Activated T-helper 2 cell treated with anti-CD3 and anti-CD28 coated beads, Interferon-gamma antibody, Interleukin-2, Interleukin-4, amounts not matched to agents 10 μg/mL and 5 μg/mL and 100 μg/mL, durations not matched to agents 14 hours and 24 hours and 36 hours (primary cell): ENCODE results near the gene DENND1B. TPM values are rescaled to one million over a fixed set of nuclear protein-coding genes. Genes with fewer than 3 reads are reported as not detected.

Experiments used
- DNase-seq: peaks from one replicate; pipeline ENCODE4 v3.0.0; 2021; ENCODE audit warnings: low spot score
- H3K27ac Mint-ChIP-seq: one replicate; pipeline ENCODE4 v1.8.0; 2021; ENCODE audit warnings: mixed read lengths
- H3K27me3 Mint-ChIP-seq: one replicate; pipeline ENCODE4 v1.8.0; 2021; ENCODE audit warnings: low read depth, mixed read lengths
- H3K36me3 Mint-ChIP-seq: one replicate; pipeline ENCODE4 v1.8.0; 2021; ENCODE audit warnings: low read depth, mixed read lengths
- H3K4me1 Mint-ChIP-seq: one replicate; pipeline ENCODE4 v1.8.0; 2021; ENCODE audit warnings: low read depth, mixed read lengths
- H3K4me3 Mint-ChIP-seq: one replicate; pipeline ENCODE4 v1.8.0; 2021; ENCODE audit warnings: low read depth, mild to moderate bottlenecking, moderate library complexity, mixed read lengths
- H3K9me3 Mint-ChIP-seq: one replicate; pipeline ENCODE4 v1.8.0; 2021; ENCODE audit warnings: mixed read lengths
- intact Hi-C: fragments of 100-400 bp; cut with micrococcal nuclease; formaldehyde crosslinking; loops from one replicate; pipeline ENCODE4 v1.15.1; 2023
- total RNA-seq: library from RNA; stranded (reverse); gene quantifications from 2 replicates; pipeline ENCODE4 v1.2.3, GENCODE V29; 2022

The DENND1B gene
- total RNA-seq, 1 donor from 2014 or later = 18.2 TPM

DNA sequence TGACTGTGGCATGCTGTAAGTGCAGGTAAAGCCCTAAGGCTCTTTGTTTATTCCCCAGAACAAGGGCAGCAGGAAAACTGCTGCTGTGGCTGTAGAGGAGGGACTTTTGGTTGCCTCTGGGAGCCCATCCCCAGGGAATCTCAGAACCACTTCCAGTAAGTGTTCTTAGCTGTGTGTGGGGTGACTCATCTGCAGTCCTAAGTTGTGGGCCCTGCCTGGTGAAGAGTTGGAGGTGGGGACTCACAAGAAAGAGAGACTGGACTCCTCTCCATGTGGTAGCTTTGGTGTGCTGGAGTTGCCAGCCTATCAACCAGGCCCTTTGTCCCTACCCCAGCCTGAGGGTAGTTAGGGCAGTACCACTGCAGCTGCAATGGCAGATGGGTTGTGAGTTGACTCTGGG, 24.0 kb upstream of the DENND1B start:
- H3K36me3 Mint-ChIP-seq = peaks cover 29% of the 10 kb centered on the region
- intact Hi-C loops = no loop called here
- H3K4me1 Mint-ChIP-seq = no peaks in the 10 kb centered on the region
- H3K4me3 Mint-ChIP-seq = no peak overlapping the region
- no peak overlapping the region for H3K27ac Mint-ChIP-seq
- H3K27me3 Mint-ChIP-seq = peaks cover 4% of the 10 kb centered on the region
- H3K9me3 Mint-ChIP-seq = peaks cover 56% of the 10 kb centered on the region
- DNase-seq = no peak

DNA sequence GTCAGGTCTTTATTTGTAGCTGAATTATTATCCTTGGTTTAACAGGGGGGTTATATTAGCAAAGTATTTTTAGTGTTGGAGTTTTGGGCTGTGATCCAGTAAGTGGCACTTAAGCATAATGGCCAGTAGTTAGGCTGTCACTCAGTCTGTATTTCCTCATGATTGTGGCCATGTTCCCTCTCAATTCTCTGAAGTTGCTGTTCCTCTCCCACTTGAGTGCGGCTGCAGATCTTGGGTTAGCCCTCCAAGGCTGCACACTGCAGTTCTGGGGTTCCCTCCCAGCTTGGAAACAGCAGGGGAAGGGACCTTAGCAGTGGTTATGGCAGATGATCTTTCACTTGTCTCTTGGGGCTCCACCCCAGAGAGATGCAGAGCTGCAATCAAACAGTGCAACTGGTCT, 23.2 kb upstream of the DENND1B start:
- Mint-ChIP-seq H3K27me3 (peaks cover 4% of the 10 kb centered on the region), H3K4me3 (no peak overlapping the region), H3K36me3 (peaks cover 29% of the 10 kb centered on the region), H3K27ac (no peak overlapping the region), H3K9me3 (peaks cover 56% of the 10 kb centered on the region), H3K4me1 (no peaks in the 10 kb centered on the region)
- DNase-seq = no peak
- intact Hi-C loops = no loop called here

DNA sequence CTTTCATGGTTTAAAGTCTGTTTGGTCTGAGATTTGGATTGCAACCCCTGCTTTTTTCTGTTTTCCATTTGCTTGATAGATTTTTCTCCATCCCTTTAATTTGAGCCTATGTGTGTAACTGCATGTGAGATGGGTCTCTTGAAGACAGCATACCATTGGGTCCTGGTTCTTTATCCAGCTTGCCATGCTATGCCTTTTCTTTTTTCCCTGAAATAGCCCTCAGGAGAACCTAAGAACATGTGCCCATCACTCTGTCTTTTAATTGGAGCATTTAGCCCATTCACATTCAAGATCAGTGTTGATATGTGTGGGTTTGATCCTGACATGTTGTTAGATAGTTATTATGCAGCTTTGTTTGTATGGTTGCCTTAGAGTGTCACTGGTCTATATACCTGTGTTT, 21.7 kb upstream of the DENND1B start:
- Mint-ChIP-seq H3K4me3 (no peak overlapping the region), H3K27ac (no peak overlapping the region), H3K4me1 (no peaks in the 10 kb centered on the region), H3K36me3 (peaks cover 29% of the 10 kb centered on the region), H3K27me3 (peaks cover 7% of the 10 kb centered on the region), H3K9me3 (peaks cover 54% of the 10 kb centered on the region)
- no peak for DNase-seq
- intact Hi-C loops = no loop called here

DNA sequence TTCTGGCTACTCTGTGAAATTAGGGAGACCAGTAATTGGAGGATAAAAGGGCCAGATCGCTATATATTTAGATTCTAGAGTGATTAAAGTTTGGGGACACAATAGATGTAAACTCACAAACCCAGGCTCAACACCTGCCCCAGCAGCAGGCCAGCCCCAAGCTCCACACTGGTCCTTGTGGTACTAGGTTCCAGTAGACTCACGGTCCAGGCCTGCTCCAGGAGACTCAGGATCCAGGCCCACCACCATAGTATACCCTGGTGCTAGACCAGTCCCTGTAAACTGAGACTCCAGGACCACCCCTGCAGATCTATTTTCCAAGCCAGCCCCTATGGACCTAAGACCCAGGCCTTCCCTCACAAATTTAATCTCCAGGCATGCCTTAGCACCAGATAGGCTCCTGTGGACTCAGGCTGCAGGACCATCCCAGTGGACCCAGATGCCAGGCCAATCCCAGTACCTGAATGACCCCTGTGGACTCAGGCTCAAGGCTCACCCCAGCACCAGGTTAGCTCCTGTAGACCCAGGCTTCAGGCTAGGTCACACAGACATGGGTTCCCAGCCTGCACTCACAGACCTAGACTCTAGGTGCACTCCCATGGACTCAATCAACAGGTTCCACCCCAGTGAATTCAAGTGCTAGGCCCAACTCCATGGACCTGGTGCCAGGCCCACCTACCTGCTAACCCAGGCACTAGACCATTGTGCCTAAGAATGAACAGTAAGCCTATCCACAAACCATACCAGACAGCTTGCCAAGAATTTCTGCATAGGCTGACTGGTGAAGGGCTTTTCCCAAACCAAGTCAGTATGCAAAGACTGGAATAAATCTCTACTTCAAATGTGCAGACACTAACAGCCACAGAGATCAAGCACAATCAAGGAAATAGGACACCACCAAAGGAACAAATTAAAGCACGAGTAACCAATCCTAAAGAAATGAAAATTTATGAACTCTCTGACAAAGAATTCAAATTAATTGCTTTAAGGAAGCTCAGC, 13.8 kb upstream of the DENND1B start:
- intact Hi-C loops = no loop called here

DNA sequence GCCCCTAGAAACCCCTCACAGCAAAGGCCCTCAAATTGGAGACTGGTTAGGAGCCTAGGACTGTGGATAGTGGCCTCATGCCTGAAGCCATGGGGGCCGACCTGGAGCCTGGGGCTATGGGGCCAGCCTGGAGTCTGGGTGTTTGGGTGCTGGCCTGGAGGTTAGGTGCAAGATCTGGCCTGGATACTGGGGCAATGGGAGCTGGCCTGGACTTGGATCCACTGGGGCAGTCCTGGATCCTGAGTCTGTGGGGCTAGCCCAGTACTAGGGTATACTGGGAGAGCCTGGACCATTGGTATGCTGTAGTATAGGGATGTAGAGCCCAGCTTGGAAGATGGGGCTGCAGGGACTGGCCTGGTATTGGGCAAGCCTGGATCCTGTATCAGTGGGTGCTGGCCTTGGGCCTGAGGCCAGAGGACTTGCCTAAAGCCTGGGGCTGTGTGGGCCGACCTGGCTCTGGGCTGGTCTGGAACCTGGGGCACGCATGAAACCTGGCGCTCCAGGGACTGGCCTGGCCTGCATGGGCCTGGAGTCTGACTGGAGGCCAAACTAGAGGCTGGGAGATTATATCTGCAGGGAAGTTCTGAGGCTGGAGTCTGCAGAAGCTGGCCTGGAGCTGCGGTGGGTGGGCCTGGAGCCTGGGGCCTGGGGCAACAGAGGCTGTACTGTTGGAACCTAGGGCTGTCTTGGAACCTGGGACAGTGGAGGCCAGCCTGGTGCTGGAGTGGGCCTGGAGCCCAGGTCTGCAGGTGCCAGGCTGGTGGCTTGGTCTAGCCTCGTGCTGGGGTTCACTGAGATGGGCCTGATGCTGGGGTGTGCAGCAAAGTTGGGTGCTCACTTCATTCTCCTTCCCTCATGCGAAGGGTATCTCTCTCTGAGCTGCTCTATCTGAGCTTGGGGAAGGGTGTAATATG, 12.6 kb upstream of the DENND1B start:
- Mint-ChIP-seq H3K4me1 (no peaks in the 10 kb centered on the region), H3K9me3 (no peaks in the 10 kb centered on the region), H3K27me3 (peaks cover 3% of the 10 kb centered on the region), H3K27ac (no peak overlapping the region), H3K4me3 (no peak overlapping the region), H3K36me3 (no peaks in the 10 kb centered on the region)
- no peak for DNase-seq
- intact Hi-C loops = no loop called here

More for the DNA sequence above, 13.8 kb upstream of the DENND1B start:
- Mint-ChIP-seq H3K9me3 (no peaks in the 10 kb centered on the region), H3K36me3 (no peaks in the 10 kb centered on the region), H3K4me1 (no peaks in the 10 kb centered on the region), H3K27ac (no peak overlapping the region), H3K27me3 (peaks cover 3% of the 10 kb centered on the region), H3K4me3 (no peak overlapping the region)
- DNase-seq = no peak

DNA sequence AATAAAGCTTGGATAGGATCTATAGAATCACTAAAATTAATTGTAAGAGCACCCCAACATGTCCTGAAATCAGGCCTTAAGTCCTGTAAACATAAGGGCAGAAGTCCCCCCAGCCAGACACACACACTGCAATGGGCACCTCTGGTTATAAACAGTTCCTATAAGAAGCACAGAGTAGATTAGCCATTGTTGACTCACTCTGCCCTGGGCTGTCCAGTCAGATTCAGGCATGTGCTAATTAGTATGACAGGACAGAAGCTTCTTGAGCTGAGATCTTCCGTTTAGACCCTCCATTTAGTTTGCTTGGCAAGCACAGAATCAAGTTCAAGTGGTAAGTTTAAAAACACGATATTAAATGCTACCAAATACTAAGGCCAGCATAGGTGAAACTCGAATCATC, 11.8 kb upstream of the DENND1B start:
- H3K27ac Mint-ChIP-seq = no peak overlapping the region
- H3K36me3 Mint-ChIP-seq = no peaks in the 10 kb centered on the region
- no peaks in the 10 kb centered on the region for H3K9me3 Mint-ChIP-seq
- H3K4me1 Mint-ChIP-seq = no peaks in the 10 kb centered on the region
- H3K4me3 Mint-ChIP-seq = no peak overlapping the region
- intact Hi-C loops = no loop called here
- H3K27me3 Mint-ChIP-seq = no peaks in the 10 kb centered on the region
- no peak for DNase-seq

DNA sequence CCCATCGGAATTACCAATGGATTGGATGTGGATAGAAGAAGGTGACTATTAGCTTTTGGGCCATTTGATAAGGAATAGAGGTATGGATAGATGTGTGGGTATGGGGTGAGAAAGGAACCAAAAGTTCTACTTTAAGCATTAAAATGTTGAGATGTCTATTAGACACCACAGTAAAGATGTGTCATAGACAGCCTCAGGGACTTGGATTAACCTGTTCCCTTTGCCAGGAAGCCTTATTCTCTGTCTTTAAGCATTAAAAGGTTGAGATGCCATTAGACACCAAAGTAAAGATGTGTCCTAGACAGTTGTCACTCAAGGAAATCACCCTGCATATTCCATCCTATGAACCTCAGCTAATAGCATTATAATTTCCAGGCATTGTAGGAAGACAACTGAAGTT, 11.0 kb upstream of the DENND1B start:
- DNase-seq = no peak
- Mint-ChIP-seq H3K27ac (no peak overlapping the region), H3K36me3 (no peaks in the 10 kb centered on the region), H3K4me3 (no peak overlapping the region), H3K4me1 (no peaks in the 10 kb centered on the region), H3K9me3 (no peaks in the 10 kb centered on the region), H3K27me3 (no peaks in the 10 kb centered on the region)
- intact Hi-C loops = no loop called here

DNA sequence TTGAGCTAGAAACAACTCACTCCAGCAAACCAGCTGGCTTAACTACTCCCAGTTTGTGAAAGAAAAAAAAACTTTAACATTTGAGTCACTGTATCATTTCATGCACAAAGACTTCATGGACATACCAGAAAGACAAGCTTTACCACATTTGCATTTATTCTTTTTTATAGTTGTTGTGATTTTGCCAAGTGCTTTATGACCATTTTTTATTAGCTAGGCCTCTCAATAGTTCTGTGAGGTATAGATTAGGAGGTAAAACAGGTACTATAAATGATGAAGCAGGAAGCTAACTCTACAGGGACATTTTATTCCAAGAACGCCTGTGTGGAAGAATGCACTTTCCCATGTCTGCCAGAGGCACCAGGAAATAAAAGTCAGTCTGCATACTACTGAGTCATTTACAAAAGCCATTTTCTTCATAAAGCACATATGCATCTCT, 8.2 kb upstream of the DENND1B start:
- Mint-ChIP-seq H3K4me1 (peaks cover 9% of the 10 kb centered on the region), H3K9me3 (no peaks in the 10 kb centered on the region)

DNA sequence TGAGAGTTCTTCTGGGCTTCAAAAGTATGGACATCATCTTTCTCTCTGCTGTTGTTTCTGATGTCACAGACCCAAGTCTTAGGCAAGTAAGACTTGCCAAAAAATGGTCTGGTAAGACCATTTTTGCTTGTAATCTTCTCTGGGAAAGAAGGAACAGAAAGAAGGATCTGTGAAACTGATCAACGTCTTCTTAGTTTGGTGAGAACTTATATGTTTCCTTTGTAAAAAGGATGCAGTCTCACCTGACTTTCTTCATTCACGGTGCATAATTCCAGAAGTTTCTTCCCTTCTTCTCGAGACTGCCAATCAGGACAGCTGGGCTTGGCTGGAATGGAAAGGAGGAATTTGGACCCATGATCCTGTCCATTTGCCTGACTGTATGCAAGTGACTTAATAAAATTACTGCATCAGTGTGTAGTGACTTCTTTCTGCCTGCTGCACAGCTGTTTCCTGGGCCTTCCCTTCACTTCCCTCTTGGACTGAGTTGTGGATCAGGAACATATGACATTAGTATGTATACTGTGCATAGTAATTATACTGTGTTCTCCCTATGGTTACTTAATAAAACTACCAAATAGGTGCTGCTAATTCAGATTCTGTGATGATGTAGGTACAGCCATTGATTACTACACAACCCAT, 7.6 kb upstream of the DENND1B start:
- no peak overlapping the region for H3K4me3 Mint-ChIP-seq
- peaks cover 14% of the 10 kb centered on the region for H3K4me1 Mint-ChIP-seq
- no peak for DNase-seq
- H3K36me3 Mint-ChIP-seq = no peaks in the 10 kb centered on the region
- no peaks in the 10 kb centered on the region for H3K9me3 Mint-ChIP-seq
- intact Hi-C loops = no loop called here
- no peaks in the 10 kb centered on the region for H3K27me3 Mint-ChIP-seq
- no peak overlapping the region for H3K27ac Mint-ChIP-seq

More for the DNA sequence above, 8.2 kb upstream of the DENND1B start:
- Mint-ChIP-seq H3K4me3 (no peak overlapping the region), H3K27ac (no peak overlapping the region), H3K36me3 (no peaks in the 10 kb centered on the region), H3K27me3 (no peaks in the 10 kb centered on the region)
- no peak for DNase-seq
- intact Hi-C loops = no loop called here

DNA sequence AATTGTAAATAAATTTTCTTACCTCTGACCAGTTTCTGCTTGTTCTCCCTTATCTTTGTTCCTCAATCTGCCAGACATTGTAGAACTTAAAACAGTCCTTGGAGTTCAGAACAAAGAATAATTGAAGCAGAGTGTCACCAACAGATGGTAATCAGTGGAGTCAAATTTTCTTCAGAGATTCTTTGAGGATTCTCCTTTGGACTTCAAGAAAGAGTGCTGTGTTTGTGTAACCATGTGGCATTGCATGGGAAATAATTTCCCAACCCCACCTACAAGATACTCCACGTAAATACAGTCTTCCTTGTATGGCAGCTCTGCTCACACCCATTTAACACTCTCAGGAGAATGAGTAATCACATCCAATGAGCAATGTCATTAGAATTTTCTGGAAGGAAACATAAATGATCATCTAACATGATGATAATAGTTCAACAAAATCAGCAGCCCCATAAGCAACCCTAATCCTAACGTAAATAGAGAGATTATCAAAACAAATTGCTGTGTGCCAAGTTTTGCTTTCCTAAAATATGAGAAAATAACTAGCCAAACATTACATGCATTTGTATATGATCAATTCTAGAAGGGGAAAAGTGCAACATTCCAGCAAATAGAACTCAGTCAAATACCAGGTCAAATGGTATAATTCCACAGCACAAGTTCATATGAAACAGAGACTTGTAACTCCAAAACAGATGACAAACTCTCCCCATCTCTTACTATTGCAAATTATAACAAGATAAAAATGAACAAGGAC, 6.9 kb upstream of the DENND1B start:
- H3K4me3 Mint-ChIP-seq = no peak overlapping the region
- no peak for DNase-seq
- H3K27me3 Mint-ChIP-seq = no peaks in the 10 kb centered on the region
- peaks cover 20% of the 10 kb centered on the region for H3K4me1 Mint-ChIP-seq
- intact Hi-C loops = no loop called here
- H3K36me3 Mint-ChIP-seq = no peaks in the 10 kb centered on the region
- H3K27ac Mint-ChIP-seq = no peak overlapping the region
- no peaks in the 10 kb centered on the region for H3K9me3 Mint-ChIP-seq

DNA sequence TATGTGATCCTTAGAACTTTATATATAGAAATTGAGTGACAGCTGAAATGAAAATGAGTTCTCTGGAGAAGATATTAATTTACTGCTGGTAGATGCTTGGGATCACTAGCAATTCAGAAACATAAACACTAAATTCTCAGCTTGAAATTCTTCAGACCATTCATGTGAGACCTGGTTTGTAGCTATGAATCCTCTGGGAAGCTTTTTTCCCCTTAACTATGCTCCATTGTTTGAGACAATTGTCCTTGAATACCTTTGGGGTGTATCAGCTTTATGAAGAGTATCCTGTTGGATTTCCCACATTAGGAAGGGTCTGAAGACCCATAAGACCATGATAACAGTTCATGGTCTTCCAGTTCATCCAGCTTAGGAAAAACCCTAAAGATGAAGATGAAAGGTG, 4.6 kb upstream of the DENND1B start:
- Mint-ChIP-seq H3K4me3 (no peak overlapping the region), H3K4me1 (peaks cover 33% of the 10 kb centered on the region), H3K27ac (no peak overlapping the region), H3K27me3 (no peaks in the 10 kb centered on the region), H3K36me3 (no peaks in the 10 kb centered on the region), H3K9me3 (no peaks in the 10 kb centered on the region)
- intact Hi-C loops = loop anchor here (5.0 to 10.0 kb wide), 6 partner anchors 87 to 865 kb away; partner anchors contain the start of genes ASPM and LHX9
- DNase-seq = no peak
